ENCODE data around the gene P3H3.

GRCh38 chr12:6784761-6785160 lies 43.4 kb upstream of the P3H3 start:
- TF ChIP-seq CTCF (IDR thresholded peaks at IDR 0.05) (no peak), POLR2A (IDR thresholded peaks at IDR 0.05) (no peak)

All from testis (tissue), 2 donors.